GM21515 (cell line): ENCODE results near the gene CDK5RAP2.

Experiments
- ATAC-seq: cut with Tn5 transposase; IDR thresholded peaks from one replicate; pipeline ENCODE4 v1.9.1; 2021; ENCODE audit not compliant: unreplicated experiment

Gene CDK5RAP2

GRCh38 chr9:120387257-120388002, 192.5 kb downstream of the CDK5RAP2 start:
- ATAC-seq: no peak

GRCh38 chr9:120386390-120387131, 193.4 kb downstream of the CDK5RAP2 start:
- no peak for ATAC-seq

DNA sequence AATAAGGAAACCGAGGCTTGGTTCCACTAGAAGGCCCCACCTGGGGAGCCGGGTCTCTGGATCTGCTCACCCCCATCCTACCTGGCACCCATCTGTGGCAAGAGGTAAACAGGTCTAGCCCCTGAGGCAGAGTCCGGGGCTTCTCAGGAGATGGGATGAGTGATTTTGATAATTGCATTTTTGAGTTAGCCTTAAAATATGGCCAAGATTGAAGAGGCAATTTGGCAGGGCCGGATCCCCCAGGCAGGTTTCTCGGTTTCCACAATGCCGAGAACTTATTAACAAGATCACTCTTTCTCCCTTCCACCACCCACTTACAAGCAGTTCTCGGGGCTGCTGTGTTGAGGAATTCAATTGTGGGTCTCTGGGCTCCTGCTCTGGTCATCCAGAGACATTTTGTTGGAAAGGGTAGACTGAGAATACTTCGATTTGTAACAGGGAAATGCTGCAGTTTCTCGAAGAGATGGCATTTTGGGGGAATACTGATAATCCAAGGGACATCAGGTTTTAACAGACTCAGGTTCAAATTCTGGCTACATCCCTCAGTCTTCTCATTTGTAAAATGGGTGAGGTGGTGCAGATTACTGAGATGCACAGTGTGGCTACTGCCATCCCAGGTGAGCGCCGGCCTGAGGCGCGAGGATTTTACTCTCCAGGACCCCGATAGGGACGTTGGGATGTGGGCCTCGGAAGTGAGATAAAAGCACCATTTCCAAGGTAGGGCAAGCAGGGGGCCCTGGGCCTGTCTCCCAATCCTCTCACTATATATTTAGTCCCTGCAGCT, 194.2 kb downstream of the CDK5RAP2 start:
- no peak for ATAC-seq

DNA sequence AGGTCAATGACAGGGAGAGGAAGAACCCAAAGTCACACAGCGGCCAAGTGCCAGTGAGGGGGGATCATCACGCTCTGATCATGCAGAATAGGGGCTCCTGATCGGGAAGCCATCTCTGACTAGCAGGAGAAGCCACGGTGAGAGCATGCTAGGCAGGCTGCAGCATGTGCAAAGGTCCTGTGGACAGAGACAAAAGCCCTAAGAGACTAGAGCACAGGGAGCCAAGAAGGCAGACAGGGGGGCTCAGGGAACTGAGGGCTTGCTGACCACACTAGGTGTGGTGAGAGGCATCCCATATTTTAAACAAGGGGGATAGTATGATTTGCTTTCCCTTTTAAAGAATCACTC, 195.1 kb downstream of the CDK5RAP2 start:
- no peak for ATAC-seq

- no peak for ATAC-seq
Observed at GRCh38 chr9:120383999-120384924, 195.7 kb downstream of the CDK5RAP2 start.

DNA sequence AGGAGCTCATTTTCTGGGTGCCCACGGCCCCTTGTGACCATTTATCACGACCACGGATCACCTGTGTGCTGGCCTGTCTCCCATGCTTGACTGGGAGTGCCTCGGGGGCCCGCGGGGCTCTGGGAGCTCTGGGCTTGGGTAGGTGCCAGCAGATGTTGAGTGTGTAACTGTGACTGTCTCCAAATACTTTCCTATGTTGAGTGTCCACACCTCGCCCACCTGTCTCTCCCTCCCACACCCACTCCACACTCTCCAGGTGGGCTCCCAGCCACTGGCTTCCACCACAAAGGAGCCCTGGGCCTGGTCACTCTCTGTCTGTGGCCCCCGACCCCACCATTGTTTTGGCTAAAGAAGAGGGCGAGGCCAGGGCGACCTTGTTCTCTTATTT, 196.4 kb downstream of the CDK5RAP2 start:
- ATAC-seq: no peak

GRCh38 chr9:120382453-120382852, 197.5 kb downstream of the CDK5RAP2 start:
- ATAC-seq: no peak

GRCh38 chr9:120381839-120382238, 198.1 kb downstream of the CDK5RAP2 start:
- ATAC-seq: no peak

DNA sequence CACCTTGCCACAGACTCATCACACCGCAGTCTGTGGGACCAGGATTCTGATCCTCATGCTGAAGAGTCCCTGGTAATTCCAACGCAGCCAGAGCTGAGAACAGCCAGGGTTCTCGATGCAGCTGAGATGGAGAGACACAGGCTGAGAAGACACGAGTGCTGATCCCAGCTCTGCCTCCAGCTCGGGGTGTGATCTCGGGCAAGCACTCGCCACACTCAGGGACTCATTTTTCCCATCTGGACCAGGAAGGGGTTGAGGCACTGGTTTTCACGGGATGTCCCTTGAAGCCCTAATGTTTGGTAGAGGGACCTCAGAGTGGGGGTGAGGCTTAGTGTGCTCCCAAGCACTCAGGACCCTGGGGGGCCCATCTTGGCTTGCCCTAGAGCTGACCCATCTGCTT, 200.4 kb downstream of the CDK5RAP2 start:
- ATAC-seq: no peak

DNA sequence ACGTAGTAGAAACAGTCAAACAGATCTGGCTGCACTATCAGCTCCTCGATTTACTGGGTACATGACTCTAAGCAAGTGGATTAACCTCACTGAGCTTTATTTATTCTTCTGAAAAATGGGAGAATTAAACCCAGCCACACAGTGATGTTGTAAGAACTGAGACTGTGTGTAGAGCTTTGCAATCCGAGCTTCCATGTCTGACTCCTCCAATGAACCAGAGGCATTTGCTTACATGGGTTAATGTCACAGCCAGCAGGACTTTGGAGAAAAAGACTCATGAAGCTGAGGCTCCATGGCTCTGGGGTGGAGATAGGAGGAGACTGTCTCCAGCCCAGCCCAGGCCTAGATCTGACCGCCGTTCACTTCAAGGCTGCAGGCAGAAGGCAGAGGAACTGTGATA, 201.3 kb downstream of the CDK5RAP2 start:
- ATAC-seq: no peak

GRCh38 chr9:120377268-120378159, 202.5 kb downstream of the CDK5RAP2 start:
- no peak for ATAC-seq

DNA sequence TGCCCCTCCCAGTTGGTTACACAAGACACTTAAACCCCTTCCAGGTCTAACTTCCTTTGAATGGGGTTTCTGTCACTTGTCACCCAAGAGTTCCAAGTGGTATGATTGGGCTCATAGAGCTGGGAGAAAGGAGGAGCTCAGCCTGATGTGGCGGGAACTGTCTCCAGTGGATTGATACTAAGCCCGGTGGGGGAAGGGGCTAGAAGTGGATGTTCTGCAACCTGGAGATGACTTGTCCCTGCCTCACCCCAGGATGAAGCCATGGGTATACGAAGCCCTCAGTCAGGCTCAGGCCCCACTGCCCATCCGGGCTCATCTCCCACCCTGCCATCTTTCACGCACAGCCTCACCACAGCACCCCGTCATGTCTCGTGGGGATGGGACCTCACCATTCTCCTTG, 203.9 kb downstream of the CDK5RAP2 start:
- no peak for ATAC-seq

GRCh38 chr9:120375316-120375715, 204.7 kb downstream of the CDK5RAP2 start:
- ATAC-seq: no peak

- no peak for ATAC-seq
Observed at GRCh38 chr9:120374817-120375216, 205.2 kb downstream of the CDK5RAP2 start.

- no peak for ATAC-seq
Observed at GRCh38 chr9:120374239-120374638, 205.7 kb downstream of the CDK5RAP2 start.

GRCh38 chr9:120372040-120372439, 207.9 kb downstream of the CDK5RAP2 start:
- no peak for ATAC-seq

DNA sequence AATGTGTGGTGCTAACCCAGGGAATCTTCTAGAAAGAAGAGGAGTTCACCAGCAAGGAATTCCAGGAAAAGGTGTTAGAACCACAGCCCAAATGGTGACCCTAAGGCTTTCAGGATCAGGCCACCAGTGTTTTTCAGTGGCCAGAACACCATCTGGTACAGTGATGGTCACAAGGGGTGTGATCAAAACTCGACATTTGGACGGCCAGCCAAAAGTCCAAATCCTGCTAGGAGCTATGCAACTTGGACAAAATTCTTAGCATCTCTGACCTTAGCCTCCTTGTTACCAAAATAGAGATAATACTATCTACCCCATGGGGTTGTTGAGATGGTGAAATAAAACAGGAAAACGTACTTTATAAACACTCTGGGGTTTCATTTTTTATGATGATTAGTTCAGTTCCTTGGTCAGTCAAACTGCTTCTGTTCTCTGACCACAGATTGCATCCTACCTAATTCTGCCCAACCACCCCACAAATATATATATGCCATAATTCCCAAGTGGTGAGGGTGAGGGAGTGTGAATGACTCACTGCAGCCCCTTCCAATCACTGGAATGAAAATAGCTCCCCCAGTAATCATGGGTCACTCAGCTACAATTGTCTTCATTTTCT, 210.3 kb downstream of the CDK5RAP2 start:
- ATAC-seq: no peak

- ATAC-seq: no peak
Observed at GRCh38 chr9:120368799-120369198, 211.2 kb downstream of the CDK5RAP2 start.

- ATAC-seq: no peak
Observed at GRCh38 chr9:120366644-120367019, 213.3 kb downstream of the CDK5RAP2 start.
